ENCODE data around the gene SLC6A12.

The SLC6A12 gene

GRCh38 chr12:207804-208203 lies 6.2 kb downstream of the SLC6A12 start:
- Histone ChIP-seq H3K9ac (ENCODE audit: low read depth, low read length, poor library complexity) (no peak overlapping the region), H2BK15ac (ENCODE audit: low read length) (no peak overlapping the region), H3K36me3 (replicated peaks in 1 of 2; ENCODE audit: control insufficient read depth in 2 of 2, insufficient read depth in 2 of 2, low read length in 2 of 2) (no peaks in the 10 kb centered on the region), H2BK5ac (ENCODE audit: low read length) (no peak overlapping the region), H3K4me3 (ENCODE audit: low read length in 2 of 2) (no peak overlapping the region), H3K27me3 (ENCODE audit: control insufficient read depth in 3 of 3, insufficient read depth in 3 of 3, low read depth in 1 of 3, low read length in 3 of 3) (peaks cover 0 to 83% (median 21%) of the 10 kb centered on the region in 3 experiments), H3K18ac (ENCODE audit: low read length) (no peak overlapping the region), H3K4ac (ENCODE audit: low read length) (no peak overlapping the region), H3K4me1 (ENCODE audit: control insufficient read depth in 2 of 2, insufficient read depth in 1 of 2, low read depth in 1 of 2, low read length in 2 of 2) (peaks cover 0 to 11% of the 10 kb centered on the region in 2 donors), H3K23ac (ENCODE audit: low read depth, low read length, poor library complexity) (no peak overlapping the region), H3K14ac (ENCODE audit: low read length) (no peak overlapping the region), H2AFZ (ENCODE audit: low read length) (no peak overlapping the region), H2BK120ac (ENCODE audit: low read depth, low read length) (no peak overlapping the region), H4K8ac (ENCODE audit: low read depth, low read length) (no peak overlapping the region), H3K9me3 (replicated peaks in 1 of 2; ENCODE audit: control insufficient read depth in 2 of 2, insufficient read depth in 1 of 2, low read depth in 1 of 2, low read length in 2 of 2) (no peaks in the 10 kb centered on the region), H4K91ac (ENCODE audit: low read depth, low read length, poor library complexity) (peak overlapping the region; percentile 66), H3K79me1 (ENCODE audit: low read depth, low read length) (no peaks in the 10 kb centered on the region), H2AK5ac (ENCODE audit: low read depth, low read length) (no peak overlapping the region), H3K4me2 (ENCODE audit: insufficient read depth, low read length, poor library complexity, severe bottlenecking) (no peak overlapping the region), H2BK12ac (ENCODE audit: low read length) (no peak overlapping the region), H3K27ac (replicated peaks; ENCODE audit: low read length) (no peak overlapping the region)
- DNase-seq (ENCODE audit: low spot score): no peak
- WGBS, 2 donors (ENCODE audit: extremely low coverage in 2 of 2, insufficient read length in 2 of 2, insufficient replicate concordance in 1 of 2): no CpG with 5 or more reads among the region's 10 CpGs

GRCh38 chr12:206746-207440 lies 7.1 kb downstream of the SLC6A12 start:
- Histone ChIP-seq H3K4me3 (ENCODE audit: low read length in 2 of 2) (no peak overlapping the region), H4K8ac (ENCODE audit: low read depth, low read length) (no peak overlapping the region), H4K91ac (ENCODE audit: low read depth, low read length, poor library complexity) (no peak overlapping the region), H2BK5ac (ENCODE audit: low read length) (no peak overlapping the region), H3K14ac (ENCODE audit: low read length) (no peak overlapping the region), H2AK5ac (ENCODE audit: low read depth, low read length) (no peak overlapping the region), H2AFZ (ENCODE audit: low read length) (no peak overlapping the region), H2BK120ac (ENCODE audit: low read depth, low read length) (no peak overlapping the region), H3K27ac (replicated peaks; ENCODE audit: low read length) (no peak overlapping the region), H3K18ac (ENCODE audit: low read length) (no peak overlapping the region), H3K27me3 (ENCODE audit: control insufficient read depth in 3 of 3, insufficient read depth in 3 of 3, low read depth in 1 of 3, low read length in 3 of 3) (peaks cover 0 to 87% (median 30%) of the 10 kb centered on the region in 3 experiments), H3K79me1 (ENCODE audit: low read depth, low read length) (no peaks in the 10 kb centered on the region), H3K4me1 (ENCODE audit: control insufficient read depth in 2 of 2, insufficient read depth in 1 of 2, low read depth in 1 of 2, low read length in 2 of 2) (peaks cover 0 to 13% of the 10 kb centered on the region in 2 donors), H3K23ac (ENCODE audit: low read depth, low read length, poor library complexity) (peak overlapping the region; percentile 12), H3K9me3 (replicated peaks in 1 of 2; ENCODE audit: control insufficient read depth in 2 of 2, insufficient read depth in 1 of 2, low read depth in 1 of 2, low read length in 2 of 2) (no peaks in the 10 kb centered on the region), H2BK12ac (ENCODE audit: low read length) (no peak overlapping the region), H2BK15ac (ENCODE audit: low read length) (no peak overlapping the region), H3K4me2 (ENCODE audit: insufficient read depth, low read length, poor library complexity, severe bottlenecking) (no peak overlapping the region), H3K9ac (ENCODE audit: low read depth, low read length, poor library complexity) (no peak overlapping the region), H3K4ac (ENCODE audit: low read length) (no peak overlapping the region), H3K36me3 (replicated peaks in 1 of 2; ENCODE audit: control insufficient read depth in 2 of 2, insufficient read depth in 2 of 2, low read length in 2 of 2) (no peaks in the 10 kb centered on the region)
- DNase-seq (ENCODE audit: low spot score): no peak
- WGBS, 2 donors (ENCODE audit: extremely low coverage in 2 of 2, insufficient read length in 2 of 2, insufficient replicate concordance in 1 of 2): no CpG with 5 or more reads among the region's 21 CpGs

GRCh38 chr12:205026-205425 lies 8.9 kb downstream of the SLC6A12 start:
- no peak overlapping the region for H3K14ac ChIP-seq (ENCODE audit: low read length)
- no peaks in the 10 kb centered on the region for H3K36me3 ChIP-seq (replicated peaks in 1 of 2; ENCODE audit: control insufficient read depth in 2 of 2, insufficient read depth in 2 of 2, low read length in 2 of 2)
- H3K4me2 ChIP-seq (ENCODE audit: insufficient read depth, low read length, poor library complexity, severe bottlenecking): no peak overlapping the region
- peaks cover 0 to 13% of the 10 kb centered on the region in 2 donors for H3K4me1 ChIP-seq (ENCODE audit: control insufficient read depth in 2 of 2, insufficient read depth in 1 of 2, low read depth in 1 of 2, low read length in 2 of 2)
- H3K4me3 ChIP-seq (ENCODE audit: low read length in 2 of 2): no peak overlapping the region
- no peak overlapping the region for H2AK5ac ChIP-seq (ENCODE audit: low read depth, low read length)
- H3K79me1 ChIP-seq (ENCODE audit: low read depth, low read length): no peaks in the 10 kb centered on the region
- no peak for DNase-seq (ENCODE audit: low spot score)
- H3K9ac ChIP-seq (ENCODE audit: low read depth, low read length, poor library complexity): no peak overlapping the region
- peaks cover 0 to 85% (median 41%) of the 10 kb centered on the region in 3 experiments for H3K27me3 ChIP-seq (ENCODE audit: control insufficient read depth in 3 of 3, insufficient read depth in 3 of 3, low read depth in 1 of 3, low read length in 3 of 3)
- H4K8ac ChIP-seq (ENCODE audit: low read depth, low read length): no peak overlapping the region
- H3K9me3 ChIP-seq (replicated peaks in 1 of 2; ENCODE audit: control insufficient read depth in 2 of 2, insufficient read depth in 1 of 2, low read depth in 1 of 2, low read length in 2 of 2): peaks cover 0 to 2% of the 10 kb centered on the region in 2 donors
- no peak overlapping the region for H2BK12ac ChIP-seq (ENCODE audit: low read length)
- H2BK15ac ChIP-seq (ENCODE audit: low read length): no peak overlapping the region
- H3K27ac ChIP-seq (replicated peaks; ENCODE audit: low read length): no peak overlapping the region
- H3K4ac ChIP-seq (ENCODE audit: low read length): no peak overlapping the region
- H3K23ac ChIP-seq (ENCODE audit: low read depth, low read length, poor library complexity): no peak overlapping the region
- no peak overlapping the region for H2BK5ac ChIP-seq (ENCODE audit: low read length)
- no CpG with 5 or more reads among the region's 4 CpGs for WGBS, 2 donors (ENCODE audit: extremely low coverage in 2 of 2, insufficient read length in 2 of 2, insufficient replicate concordance in 1 of 2)
- no peak overlapping the region for H4K91ac ChIP-seq (ENCODE audit: low read depth, low read length, poor library complexity)
- no peak overlapping the region for H2AFZ ChIP-seq (ENCODE audit: low read length)
- H2BK120ac ChIP-seq (ENCODE audit: low read depth, low read length): no peak overlapping the region
- H3K18ac ChIP-seq (ENCODE audit: low read length): no peak overlapping the region

GRCh38 chr12:204261-204678 lies 9.7 kb downstream of the SLC6A12 start:
- Histone ChIP-seq H2BK5ac (ENCODE audit: low read length) (no peak overlapping the region), H3K9me3 (replicated peaks in 1 of 2; ENCODE audit: control insufficient read depth in 2 of 2, insufficient read depth in 1 of 2, low read depth in 1 of 2, low read length in 2 of 2) (peaks cover 0 to 2% of the 10 kb centered on the region in 2 donors), H3K27ac (replicated peaks; ENCODE audit: low read length) (no peak overlapping the region), H2BK12ac (ENCODE audit: low read length) (peak overlapping the region; percentile 49), H3K4me1 (ENCODE audit: control insufficient read depth in 2 of 2, insufficient read depth in 1 of 2, low read depth in 1 of 2, low read length in 2 of 2) (peaks cover 0 to 13% of the 10 kb centered on the region in 2 donors), H2BK120ac (ENCODE audit: low read depth, low read length) (no peak overlapping the region), H4K8ac (ENCODE audit: low read depth, low read length) (no peak overlapping the region), H4K91ac (ENCODE audit: low read depth, low read length, poor library complexity) (no peak overlapping the region), H3K4me3 (ENCODE audit: low read length in 2 of 2) (peak overlapping the region; percentile 45 to 76), H3K79me1 (ENCODE audit: low read depth, low read length) (no peaks in the 10 kb centered on the region), H3K14ac (ENCODE audit: low read length) (peak overlapping the region; percentile 95), H3K18ac (ENCODE audit: low read length) (peak overlapping the region; percentile 94), H3K36me3 (replicated peaks in 1 of 2; ENCODE audit: control insufficient read depth in 2 of 2, insufficient read depth in 2 of 2, low read length in 2 of 2) (no peaks in the 10 kb centered on the region), H2AK5ac (ENCODE audit: low read depth, low read length) (peak overlapping the region; percentile 42), H3K4ac (ENCODE audit: low read length) (peak overlapping the region; percentile 24), H2BK15ac (ENCODE audit: low read length) (peak overlapping the region; percentile 88), H3K9ac (ENCODE audit: low read depth, low read length, poor library complexity) (peak overlapping the region; percentile 56), H3K27me3 (ENCODE audit: control insufficient read depth in 3 of 3, insufficient read depth in 3 of 3, low read depth in 1 of 3, low read length in 3 of 3) (peaks cover 0 to 83% (median 41%) of the 10 kb centered on the region in 3 experiments), H2AFZ (ENCODE audit: low read length) (peak overlapping the region; percentile 84), H3K23ac (ENCODE audit: low read depth, low read length, poor library complexity) (no peak overlapping the region), H3K4me2 (ENCODE audit: insufficient read depth, low read length, poor library complexity, severe bottlenecking) (peak overlapping the region; percentile 75)
- DNase-seq (ENCODE audit: low spot score): no peak
- WGBS, 2 donors (ENCODE audit: extremely low coverage in 2 of 2, insufficient read length in 2 of 2, insufficient replicate concordance in 1 of 2): no CpG with 5 or more reads among the region's 11 CpGs

All from neuronal stem cell (in vitro differentiated cells).